Measurements from ENCODE around the gene TNFRSF6B.

GRCh38 chr20:63742381-63743024 lies 46.1 kb downstream of the TNFRSF6B start:
- no peak for TF ChIP-seq CTCF (conservative IDR thresholded peaks at IDR 0.05)
- no peak for TF ChIP-seq EZH2 (IDR thresholded peaks at IDR 0.05; ENCODE audit: low read depth)

All from PC-9 (cell line).